ENCODE results near the gene EML4.

Gene EML4

DNA sequence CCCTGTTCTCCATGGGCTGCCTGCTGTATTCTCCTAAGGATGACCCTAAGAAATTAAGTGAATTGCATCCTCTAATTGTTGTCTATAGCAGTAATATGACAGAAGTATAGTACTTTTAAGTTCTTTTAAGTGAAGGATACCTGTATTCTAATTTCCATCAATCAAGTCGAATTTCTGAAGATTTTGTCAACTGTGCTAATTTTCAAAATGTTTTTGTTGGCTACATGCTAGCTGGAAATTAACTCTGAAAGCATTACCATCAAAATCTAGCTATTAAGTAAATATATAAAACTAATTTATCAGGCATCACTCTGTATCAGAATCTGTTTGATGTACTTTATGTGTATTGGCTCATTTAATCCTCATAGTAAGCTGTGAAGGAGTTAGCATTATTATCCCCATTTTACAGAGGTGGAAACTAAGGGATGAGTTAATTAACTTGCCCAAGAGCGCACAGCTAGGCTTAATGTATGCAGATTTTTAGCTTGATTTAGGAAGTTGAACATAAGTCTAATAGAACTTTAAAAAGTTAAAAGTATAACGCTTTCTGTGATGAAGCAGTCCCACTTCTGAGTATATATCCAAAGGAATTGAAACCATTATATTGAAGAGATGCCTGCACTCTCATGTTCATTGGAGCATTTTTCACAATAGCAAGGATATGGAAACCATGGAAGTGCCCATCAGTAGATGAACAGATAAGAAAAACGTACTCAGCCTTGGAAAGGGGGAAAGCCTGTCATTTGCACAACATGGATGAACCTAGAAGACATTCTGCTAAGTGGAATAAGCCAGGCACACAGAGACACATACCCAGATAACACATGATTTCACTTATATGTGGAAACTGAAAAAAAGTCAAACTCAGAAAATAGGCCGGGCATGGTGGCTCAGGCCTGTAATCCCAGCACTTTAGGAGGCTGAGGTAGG, 32.0 kb downstream of the EML4 start:
- Mint-ChIP-seq H3K27me3 (peaks cover 13% of the 10 kb centered on the region), H3K36me3 (ENCODE audit: low read depth) (peaks cover 10% of the 10 kb centered on the region), H3K4me3 (no peak overlapping the region), H3K9me3 (no peaks in the 10 kb centered on the region), H3K27ac (no peak overlapping the region), H3K4me1 (ENCODE audit: low read depth) (peaks cover 64% of the 10 kb centered on the region)
- intact Hi-C loops (cut with micrococcal nuclease): no loop called here

DNA sequence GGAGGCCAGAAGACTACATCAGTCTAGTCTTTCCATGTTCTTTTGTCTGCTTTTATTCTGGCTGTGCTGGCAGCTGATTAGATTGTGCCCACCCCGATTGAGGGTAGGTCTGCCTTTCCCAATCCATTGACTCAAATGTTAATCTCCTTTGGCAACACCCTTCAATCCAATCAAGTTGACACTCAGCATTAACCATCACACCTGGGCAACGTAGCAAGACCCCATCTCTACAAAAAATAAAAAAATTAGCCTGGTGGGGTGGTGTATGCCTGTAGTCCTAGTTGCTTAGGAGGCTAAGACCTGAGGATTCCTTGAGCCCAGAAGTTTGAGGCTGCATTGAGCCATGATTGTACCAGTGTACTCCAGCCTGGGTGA, 33.5 kb downstream of the EML4 start:
- Mint-ChIP-seq H3K4me3 (no peak overlapping the region), H3K27me3 (peaks cover 13% of the 10 kb centered on the region), H3K4me1 (ENCODE audit: low read depth) (peaks cover 53% of the 10 kb centered on the region), H3K36me3 (ENCODE audit: low read depth) (peaks cover 10% of the 10 kb centered on the region), H3K27ac (no peak overlapping the region), H3K9me3 (no peaks in the 10 kb centered on the region)
- intact Hi-C loops (cut with micrococcal nuclease): no loop called here

GRCh38 chr2:42203792-42204191, 34.6 kb downstream of the EML4 start:
- peaks cover 7% of the 10 kb centered on the region for H3K36me3 Mint-ChIP-seq (ENCODE audit: low read depth)
- H3K9me3 Mint-ChIP-seq: no peaks in the 10 kb centered on the region
- no peak overlapping the region for H3K4me3 Mint-ChIP-seq
- peaks cover 43% of the 10 kb centered on the region for H3K4me1 Mint-ChIP-seq (ENCODE audit: low read depth)
- no peak overlapping the region for H3K27ac Mint-ChIP-seq
- intact Hi-C loops (cut with micrococcal nuclease): no loop called here
- H3K27me3 Mint-ChIP-seq: peaks cover 3% of the 10 kb centered on the region

GRCh38 chr2:42205337-42205736, 36.2 kb downstream of the EML4 start:
- peaks cover 37% of the 10 kb centered on the region for H3K4me1 Mint-ChIP-seq (ENCODE audit: low read depth)
- H3K4me3 Mint-ChIP-seq: no peak overlapping the region
- no peaks in the 10 kb centered on the region for H3K9me3 Mint-ChIP-seq
- peaks cover 2% of the 10 kb centered on the region for H3K27me3 Mint-ChIP-seq
- peak overlapping the region; percentile 3 for H3K27ac Mint-ChIP-seq
- H3K36me3 Mint-ChIP-seq (ENCODE audit: low read depth): peaks cover 6% of the 10 kb centered on the region
- intact Hi-C loops (cut with micrococcal nuclease): no loop called here

DNA sequence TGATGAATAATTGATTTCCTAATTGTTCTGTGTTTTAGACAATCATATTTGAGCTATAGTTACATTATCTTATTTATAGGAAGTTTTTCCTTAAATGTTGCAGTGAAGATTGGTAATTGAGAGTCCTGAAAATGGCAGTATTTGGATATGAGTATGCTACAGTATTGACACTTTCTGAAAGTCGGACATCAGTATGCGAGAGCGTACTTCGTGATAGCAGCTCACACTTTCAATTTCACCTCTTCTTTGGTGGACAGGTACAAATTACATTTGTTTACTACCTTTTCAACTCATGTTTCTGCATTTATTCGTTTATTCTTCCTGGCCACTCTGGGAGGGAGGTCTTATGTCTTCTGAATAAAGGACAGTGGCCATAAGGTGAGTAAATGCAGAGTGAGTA, 38.7 kb downstream of the EML4 start:
- peaks cover 29% of the 10 kb centered on the region for H3K4me1 Mint-ChIP-seq (ENCODE audit: low read depth)
- intact Hi-C loops (cut with micrococcal nuclease): no loop called here

DNA sequence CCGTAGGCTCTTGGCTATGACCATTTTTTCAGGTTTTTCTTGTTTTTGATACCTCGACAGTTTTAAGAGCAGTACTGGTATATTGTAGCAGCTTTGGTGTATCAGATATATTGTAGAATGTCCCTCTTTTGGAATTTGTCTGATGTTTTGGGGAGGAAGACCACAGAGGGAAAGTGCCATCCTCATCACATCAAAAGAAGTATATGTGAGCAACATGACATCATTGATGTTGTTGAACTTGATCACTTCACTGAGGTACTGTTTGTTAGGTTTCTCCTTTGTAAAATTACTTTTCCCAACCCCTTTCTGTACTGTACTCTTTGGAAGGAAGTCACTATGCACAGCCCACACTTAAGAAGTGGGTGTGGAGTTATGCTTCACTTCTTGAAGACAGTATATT, 41.0 kb downstream of the EML4 start:
- Mint-ChIP-seq H3K9me3 (no peaks in the 10 kb centered on the region), H3K4me3 (no peak overlapping the region), H3K36me3 (ENCODE audit: low read depth) (peaks cover 12% of the 10 kb centered on the region), H3K27me3 (no peaks in the 10 kb centered on the region), H3K27ac (no peak overlapping the region), H3K4me1 (ENCODE audit: low read depth) (peaks cover 37% of the 10 kb centered on the region)
- intact Hi-C loops (cut with micrococcal nuclease): no loop called here

More for the DNA sequence above, 38.7 kb downstream of the EML4 start:
- H3K4me3 Mint-ChIP-seq: no peak overlapping the region
- H3K27ac Mint-ChIP-seq: no peak overlapping the region
- no peaks in the 10 kb centered on the region for H3K27me3 Mint-ChIP-seq
- H3K9me3 Mint-ChIP-seq: no peaks in the 10 kb centered on the region
- peaks cover 6% of the 10 kb centered on the region for H3K36me3 Mint-ChIP-seq (ENCODE audit: low read depth)

- Mint-ChIP-seq H3K27me3 (no peaks in the 10 kb centered on the region), H3K36me3 (ENCODE audit: low read depth) (peaks cover 12% of the 10 kb centered on the region), H3K4me1 (ENCODE audit: low read depth) (peaks cover 29% of the 10 kb centered on the region), H3K4me3 (no peak overlapping the region), H3K27ac (no peak overlapping the region), H3K9me3 (no peaks in the 10 kb centered on the region)
- intact Hi-C loops (cut with micrococcal nuclease): no loop called here
Observed at GRCh38 chr2:42211291-42211690, 42.1 kb downstream of the EML4 start.

DNA sequence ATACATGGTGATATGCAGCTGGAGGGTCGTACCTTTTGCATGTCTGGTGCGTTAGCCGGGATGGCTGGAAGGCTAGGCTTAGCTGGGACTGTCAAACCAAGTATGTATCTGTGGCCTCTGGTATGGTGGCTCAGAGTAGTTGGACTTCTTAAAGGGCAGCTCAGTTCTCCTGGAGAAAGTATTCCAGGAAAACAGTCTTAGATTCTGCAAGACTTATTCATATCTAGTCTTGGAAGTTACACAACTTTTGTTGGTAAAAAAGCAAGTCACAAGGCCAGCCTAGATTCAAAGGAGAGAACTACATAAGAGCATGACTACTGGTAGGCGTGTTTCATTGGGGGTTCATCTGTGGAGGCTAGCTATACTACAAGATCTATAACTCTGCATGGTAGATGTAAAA, 45.5 kb downstream of the EML4 start:
- Mint-ChIP-seq H3K36me3 (ENCODE audit: low read depth) (peaks cover 12% of the 10 kb centered on the region), H3K9me3 (no peaks in the 10 kb centered on the region), H3K4me3 (no peak overlapping the region), H3K4me1 (ENCODE audit: low read depth) (peaks cover 38% of the 10 kb centered on the region), H3K27ac (no peak overlapping the region), H3K27me3 (no peaks in the 10 kb centered on the region)
- intact Hi-C loops (cut with micrococcal nuclease): no loop called here

DNA sequence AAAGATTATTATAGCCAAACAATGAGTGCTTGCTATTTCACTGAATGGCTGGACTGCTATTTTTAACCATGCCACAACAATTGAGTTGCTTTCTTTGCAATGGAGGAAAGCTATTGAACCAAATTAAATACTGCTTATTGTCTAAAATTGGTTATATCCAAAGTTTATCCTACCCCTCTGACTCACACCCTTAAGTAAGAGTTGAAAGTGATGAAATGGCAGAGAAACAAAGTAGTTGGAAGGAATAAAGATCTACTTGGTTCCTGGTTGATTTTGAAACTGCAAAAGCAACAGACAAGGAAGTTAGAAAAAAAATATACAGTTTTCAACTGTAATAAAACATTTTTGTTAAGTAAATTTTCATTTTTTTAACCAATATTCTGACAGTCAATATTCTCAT, 47.5 kb downstream of the EML4 start:
- H3K4me1 Mint-ChIP-seq (ENCODE audit: low read depth): peaks cover 23% of the 10 kb centered on the region
- H3K27me3 Mint-ChIP-seq: no peaks in the 10 kb centered on the region
- no peaks in the 10 kb centered on the region for H3K9me3 Mint-ChIP-seq
- H3K4me3 Mint-ChIP-seq: no peak overlapping the region
- H3K36me3 Mint-ChIP-seq (ENCODE audit: low read depth): peaks cover 14% of the 10 kb centered on the region
- no peak overlapping the region for H3K27ac Mint-ChIP-seq
- intact Hi-C loops (cut with micrococcal nuclease): no loop called here

DNA sequence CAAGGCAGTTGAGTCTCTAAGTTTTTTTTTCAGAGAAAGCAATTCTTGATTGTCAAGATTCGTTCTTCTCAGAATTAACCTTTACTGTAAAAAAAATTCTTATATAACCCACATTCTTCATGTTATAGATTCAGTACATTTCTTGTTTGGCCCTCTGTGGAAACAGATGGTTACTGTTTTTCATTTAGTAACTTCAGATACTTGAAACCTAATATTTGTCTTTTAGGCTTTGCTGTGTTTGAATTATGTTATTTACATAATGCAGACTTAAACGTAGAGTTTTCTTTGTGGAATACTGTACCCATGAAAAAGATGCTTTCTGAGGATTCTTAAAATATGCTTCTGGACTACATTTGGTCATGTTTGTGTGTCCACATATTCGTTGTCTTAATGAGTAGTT, 48.2 kb downstream of the EML4 start:
- no peak overlapping the region for H3K4me3 Mint-ChIP-seq
- H3K27me3 Mint-ChIP-seq: no peaks in the 10 kb centered on the region
- H3K27ac Mint-ChIP-seq: no peak overlapping the region
- intact Hi-C loops (cut with micrococcal nuclease): no loop called here
- H3K9me3 Mint-ChIP-seq: no peaks in the 10 kb centered on the region
- H3K36me3 Mint-ChIP-seq (ENCODE audit: low read depth): peaks cover 14% of the 10 kb centered on the region
- H3K4me1 Mint-ChIP-seq (ENCODE audit: low read depth): peaks cover 23% of the 10 kb centered on the region

GRCh38 chr2:42217914-42218313, 48.8 kb downstream of the EML4 start:
- H3K27me3 Mint-ChIP-seq: no peaks in the 10 kb centered on the region
- H3K36me3 Mint-ChIP-seq (ENCODE audit: low read depth): peaks cover 13% of the 10 kb centered on the region
- H3K9me3 Mint-ChIP-seq: no peaks in the 10 kb centered on the region
- intact Hi-C loops (cut with micrococcal nuclease): no loop called here
- no peak overlapping the region for H3K27ac Mint-ChIP-seq
- H3K4me3 Mint-ChIP-seq: no peak overlapping the region
- peaks cover 25% of the 10 kb centered on the region for H3K4me1 Mint-ChIP-seq (ENCODE audit: low read depth)

DNA sequence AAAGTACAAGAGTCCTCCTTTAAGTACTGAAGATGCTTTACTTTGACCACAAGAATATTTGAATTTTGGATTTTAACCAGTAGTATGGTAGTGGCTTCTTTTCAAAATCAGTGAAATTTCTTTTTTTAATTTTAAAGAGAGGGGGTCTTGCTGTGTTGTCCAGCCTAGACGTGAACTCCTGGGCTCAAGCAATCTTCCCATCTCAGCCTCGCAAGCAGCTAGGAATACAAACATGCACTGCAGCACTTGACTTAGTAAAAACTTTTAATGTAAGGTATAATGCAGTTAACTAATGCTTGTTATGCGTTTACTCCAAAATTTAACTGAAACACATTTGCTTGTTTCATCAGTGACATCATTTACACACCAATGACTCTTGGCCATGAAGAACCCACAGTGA, 49.6 kb downstream of the EML4 start:
- Mint-ChIP-seq H3K27me3 (no peaks in the 10 kb centered on the region), H3K9me3 (no peaks in the 10 kb centered on the region), H3K36me3 (ENCODE audit: low read depth) (peaks cover 8% of the 10 kb centered on the region), H3K4me3 (no peak overlapping the region), H3K4me1 (ENCODE audit: low read depth) (peaks cover 28% of the 10 kb centered on the region), H3K27ac (no peak overlapping the region)
- intact Hi-C loops (cut with micrococcal nuclease): no loop called here

DNA sequence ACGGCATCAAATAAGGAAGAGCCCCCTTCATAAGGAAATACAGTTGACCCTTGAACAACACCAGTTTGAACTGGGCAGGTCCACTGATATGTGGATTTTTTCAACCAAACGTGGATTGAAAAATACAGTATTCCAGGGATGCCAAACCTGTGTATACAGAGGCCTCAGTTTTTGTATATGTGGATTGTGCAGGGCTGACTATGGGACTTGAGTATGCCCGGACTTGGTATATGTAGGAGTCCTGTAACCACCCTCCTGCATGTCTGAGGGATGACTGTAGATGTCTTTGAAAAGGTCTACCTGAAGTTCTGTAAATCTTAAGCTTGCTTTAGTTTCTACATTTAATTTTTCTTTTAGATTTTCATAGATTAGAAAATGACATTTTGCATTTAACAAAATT, 50.0 kb downstream of the EML4 start:
- H3K27ac Mint-ChIP-seq: no peak overlapping the region
- intact Hi-C loops (cut with micrococcal nuclease): no loop called here
- no peaks in the 10 kb centered on the region for H3K9me3 Mint-ChIP-seq
- peaks cover 8% of the 10 kb centered on the region for H3K36me3 Mint-ChIP-seq (ENCODE audit: low read depth)
- peaks cover 33% of the 10 kb centered on the region for H3K4me1 Mint-ChIP-seq (ENCODE audit: low read depth)
- no peak overlapping the region for H3K4me3 Mint-ChIP-seq
- no peaks in the 10 kb centered on the region for H3K27me3 Mint-ChIP-seq

DNA sequence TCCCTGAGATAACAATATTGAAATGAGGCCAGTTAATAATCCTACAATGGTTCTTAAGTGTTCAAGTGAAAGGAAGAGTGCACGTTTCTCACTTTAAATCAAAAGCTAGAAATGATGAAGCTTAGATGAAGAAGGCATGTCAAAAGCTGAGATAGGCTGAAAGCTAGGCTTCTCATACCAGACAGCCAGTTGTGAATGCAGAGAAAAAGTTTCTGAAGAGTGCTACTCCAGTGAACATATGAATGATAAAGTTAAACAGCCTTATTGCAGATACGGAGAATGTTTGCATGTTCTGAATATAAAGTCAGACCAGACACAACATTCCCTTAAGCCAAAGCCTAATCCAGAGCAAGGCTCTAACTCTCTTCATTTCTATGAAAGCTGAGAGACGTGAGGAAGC, 51.4 kb downstream of the EML4 start:
- peaks cover 8% of the 10 kb centered on the region for H3K36me3 Mint-ChIP-seq (ENCODE audit: low read depth)
- H3K27me3 Mint-ChIP-seq: no peaks in the 10 kb centered on the region
- no peak overlapping the region for H3K4me3 Mint-ChIP-seq
- intact Hi-C loops (cut with micrococcal nuclease): no loop called here
- no peak overlapping the region for H3K27ac Mint-ChIP-seq
- peaks cover 33% of the 10 kb centered on the region for H3K4me1 Mint-ChIP-seq (ENCODE audit: low read depth)
- H3K9me3 Mint-ChIP-seq: no peaks in the 10 kb centered on the region
